Amniotic stem cell (primary cell): ENCODE measurements around the gene FLT3.

Source experiments
- DNase-seq: peaks from one replicate; lab custom pipeline; 2025; lab: John Stamatoyannopoulos, UW

The FLT3 gene

DNA sequence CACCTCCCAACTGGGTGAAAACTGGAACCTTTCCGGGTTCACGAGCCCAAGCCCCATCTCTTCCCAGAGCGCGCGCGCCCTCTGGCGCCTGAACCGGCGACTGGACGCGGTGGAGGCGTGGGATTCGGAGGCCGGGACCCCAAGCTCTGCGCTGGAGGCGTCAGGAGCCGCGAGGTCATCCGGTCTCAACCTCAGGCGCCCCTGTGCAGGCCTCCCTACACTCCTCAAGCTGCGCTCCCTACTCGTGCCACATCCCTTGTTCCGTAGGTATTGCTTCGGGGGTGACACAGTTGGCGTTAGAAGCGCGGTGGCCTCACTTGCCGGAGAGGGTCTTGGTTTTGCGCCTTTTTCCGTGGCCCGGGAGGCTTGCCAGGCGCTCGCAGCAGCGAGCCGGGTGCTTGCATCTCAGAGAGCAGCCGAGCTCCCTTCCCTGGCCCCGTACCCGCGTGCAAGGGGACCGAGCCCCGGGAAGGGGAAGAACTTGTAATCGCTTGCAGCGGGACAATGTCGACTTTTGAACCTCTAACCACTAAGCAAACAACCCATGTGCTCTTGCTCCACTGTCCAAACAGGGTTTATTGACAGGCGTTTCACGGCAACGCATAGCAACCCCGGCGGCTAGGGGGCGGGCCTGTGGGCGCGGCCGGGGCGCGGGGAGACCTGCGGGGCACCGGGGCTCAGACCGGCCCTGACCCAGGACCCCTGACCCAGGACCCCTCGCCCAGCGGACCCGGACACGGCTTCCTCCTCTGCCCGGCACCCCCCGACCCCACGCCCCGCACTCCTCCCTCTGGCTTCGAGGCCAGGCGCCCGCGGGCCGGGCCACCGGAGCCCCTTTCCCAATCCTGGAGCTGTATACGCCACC is 139.8 kb downstream of the FLT3 start:
- DNase-seq, result no peak

DNA sequence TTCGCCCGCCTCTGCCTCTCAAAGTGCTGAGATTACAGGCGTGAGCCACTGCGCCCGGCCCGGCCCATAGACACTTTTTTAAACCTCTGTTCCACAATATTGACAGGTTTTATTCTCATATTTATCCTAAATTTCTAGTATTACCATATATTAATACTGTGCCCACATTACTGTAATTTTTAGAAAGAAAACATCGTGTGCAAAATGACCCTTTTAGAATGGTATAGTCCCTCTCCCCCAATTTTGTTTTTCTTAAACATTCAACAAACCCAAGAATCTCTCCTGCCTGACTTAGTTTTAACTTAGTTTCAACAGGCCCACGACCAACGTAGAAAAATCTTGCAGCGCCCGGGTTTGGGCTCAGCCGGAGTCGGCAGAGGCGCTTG is 140.4 kb downstream of the FLT3 start:
- no peak for DNase-seq

DNA sequence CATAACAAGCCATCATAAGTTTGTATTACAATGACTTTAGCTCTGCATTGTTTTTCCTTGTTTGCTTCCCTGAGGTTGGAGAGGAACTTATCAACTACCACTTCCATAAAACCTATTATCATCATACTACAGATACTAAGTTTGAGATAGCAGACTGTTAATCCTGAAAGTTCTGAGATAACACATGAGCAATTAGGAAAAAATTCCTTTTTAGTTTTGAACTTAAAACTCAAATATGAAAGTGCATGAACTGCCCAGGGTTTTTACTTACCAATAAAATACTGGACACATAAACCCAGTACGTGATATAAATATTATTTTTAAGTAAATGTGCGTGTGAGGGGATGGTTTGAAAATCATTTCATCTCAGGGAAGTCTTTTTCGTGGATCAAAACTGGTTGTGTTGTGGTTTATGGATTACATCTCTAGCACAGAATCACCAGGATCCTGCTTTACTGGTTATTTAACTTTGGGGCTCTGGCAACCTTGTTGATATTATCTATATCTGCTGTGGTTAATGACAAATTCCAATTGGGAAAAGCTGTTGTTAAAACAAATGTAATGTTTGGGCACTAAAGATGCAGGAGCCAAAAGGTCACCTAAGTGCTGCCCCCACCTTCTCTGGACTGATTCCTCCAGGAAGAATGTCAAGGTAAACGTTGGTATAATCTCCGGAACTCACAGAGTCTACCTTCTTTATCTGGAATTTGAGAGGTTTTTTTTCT is 143.6 kb downstream of the FLT3 start:
- no peak for DNase-seq

DNA sequence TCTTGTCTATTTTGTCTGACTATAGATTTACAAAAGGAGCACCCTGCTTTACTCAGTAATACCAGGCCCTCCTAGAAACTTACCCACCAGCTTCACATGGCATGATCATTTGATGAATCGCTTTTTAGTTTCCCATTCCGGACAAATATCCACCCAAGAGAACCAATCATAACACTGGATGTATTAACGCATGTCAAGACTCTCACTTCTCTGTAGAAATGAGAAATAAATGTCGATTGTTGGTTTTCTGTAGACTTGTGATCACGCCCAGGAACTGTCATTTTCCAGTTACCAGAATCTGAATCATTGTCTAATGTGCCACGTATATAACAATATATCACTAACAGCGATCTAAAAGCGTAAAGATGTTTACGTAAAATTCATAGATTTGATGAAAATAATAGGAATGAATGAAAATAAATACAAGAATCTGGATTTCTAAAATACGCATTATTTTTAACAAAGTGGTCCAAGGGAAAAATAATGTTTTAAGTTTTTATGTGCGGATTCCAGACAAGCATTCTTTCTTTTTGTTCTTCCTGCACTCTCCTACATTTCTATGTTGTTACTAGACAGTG is 145.3 kb downstream of the FLT3 start:
- DNase-seq, result no peak

DNA sequence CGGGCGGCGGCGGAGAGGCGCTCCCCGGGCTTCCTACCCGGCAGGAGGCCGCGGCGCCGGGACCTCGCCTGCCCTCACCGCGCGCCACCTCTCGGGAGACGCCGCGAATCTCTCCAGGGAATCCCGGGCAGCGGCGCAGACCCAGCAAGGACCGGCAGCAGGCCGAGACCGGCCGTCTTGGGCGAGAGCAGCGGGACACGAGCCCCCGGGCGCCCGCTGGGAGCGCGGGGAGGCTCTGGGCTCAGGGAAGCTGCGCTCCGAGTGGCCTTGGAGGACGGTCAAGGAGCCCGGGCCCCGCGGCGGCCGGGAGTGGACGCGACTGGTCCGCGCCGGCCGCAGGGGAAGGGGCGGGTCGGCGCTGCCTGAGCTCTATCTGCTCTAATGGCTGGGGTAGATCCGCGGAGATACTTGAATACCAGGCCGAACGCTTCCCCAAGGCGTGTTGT is 145.9 kb downstream of the FLT3 start:
- no peak for DNase-seq

DNA sequence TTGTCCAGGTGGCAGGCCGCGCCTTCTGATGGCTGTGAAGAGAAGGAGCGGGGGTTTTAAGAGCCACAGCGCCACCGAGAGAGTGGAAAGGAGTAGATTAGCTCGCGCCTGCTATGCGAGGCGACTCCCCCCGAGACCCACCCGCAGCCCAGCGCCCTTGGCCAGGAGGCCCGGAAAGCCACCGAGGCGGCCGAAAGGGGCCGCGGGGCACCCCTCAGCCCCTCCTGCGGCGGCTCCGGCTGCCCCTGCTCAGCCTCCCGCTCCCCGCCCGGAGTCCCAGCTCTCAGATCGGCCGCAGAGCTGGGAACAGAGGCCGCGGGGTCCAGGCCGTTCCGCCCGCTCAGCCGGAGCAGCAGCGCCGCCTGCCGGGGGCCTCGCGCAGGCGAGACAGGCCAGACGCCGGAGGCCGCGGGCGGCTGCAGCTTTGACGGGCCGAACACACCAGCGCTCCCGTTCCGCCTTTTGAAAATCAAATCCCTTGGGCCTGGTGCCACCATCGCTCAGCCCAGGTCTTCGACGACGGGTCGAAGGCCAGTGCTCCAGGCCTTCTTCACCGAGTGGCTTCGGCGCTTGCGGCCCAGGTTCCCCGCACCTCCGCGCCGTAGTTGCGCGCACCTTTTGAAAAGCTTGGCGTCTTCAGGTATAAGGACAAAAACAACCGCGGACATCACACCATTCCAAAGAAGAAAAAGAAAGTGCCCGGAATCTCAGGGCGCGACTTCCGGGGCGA is 146.5 kb downstream of the FLT3 start:
- no peak for DNase-seq
